GM12878 (cell line): Measurements from ENCODE around the gene CDC42BPA. TPM values are rescaled to one million over a fixed set of nuclear protein-coding genes. Genes with fewer than 3 reads are reported as not detected.
A peak's percentile ranks its signal among the peaks of the same experiment; 100 is the strongest.

Experiments used
- ATAC-seq: fragments of 200-7000 bp; cut with Tn5 transposase; 3 replicates; pipeline ENCODE4 v1.9.1; 2020; ENCODE audit warnings: mild to moderate bottlenecking, moderate library complexity
- BruUV-seq: library from RNA; stranded (reverse); fragments of 400-500 nt; replicated peaks from 2 replicates; lab custom pipeline; 2021; lab: Mats Ljungman, UMichigan
- CTCF ChIA-PET: fragments of 300-600 bp; sonication (Branson Sonifier 250); formaldehyde crosslinking; extraction: SDS; loops from one replicate; lab custom pipeline; 2021; ENCODE audit warnings: inconsistent platforms; lab: Yijun Ruan, JAX
- POLR2A ChIA-PET: fragments of 350-600 bp; formaldehyde crosslinking; extraction: SDS; loops from one replicate; lab custom pipeline; 2021; ENCODE audit warnings: inconsistent platforms; lab: Charles Lee
- RAD21 ChIA-PET: fragments of 300-600 bp; sonication (Branson Sonifier 250); formaldehyde crosslinking; loops from one replicate; lab custom pipeline; 2023; ENCODE audit warnings: antibody characterized with exemption; ENCODE audit not compliant: unreplicated experiment; lab: Charles Lee
- SMC1A ChIA-PET: fragments of 300-600 bp; sonication (Branson Sonifier 250); formaldehyde crosslinking; loops from one replicate; lab custom pipeline; 2023; ENCODE audit not compliant: unreplicated experiment, uncharacterized antibody; lab: Charles Lee
- DNase-seq: peaks from one replicate; pipeline ENCODE4 v3.0.0-alpha.2; 2011; ENCODE audit warnings: low read depth, low spot score
- FAIRE-seq: peaks from 3 replicates; lab custom pipeline; 2011; peaks lifted over from hg19 to GRCh38; lab: Jason Lieb, UNC
- H2AFZ ChIP-seq: 2 replicates; pipeline ENCODE4 v1.6.0; 2011; ENCODE audit warnings: low read depth, low read length, control low read depth; ENCODE audit not compliant: control insufficient read depth
- H3K27ac ChIP-seq: 2 replicates; pipeline ENCODE4 v1.5.1; 2011; ENCODE audit warnings: control low read depth; ENCODE audit not compliant: control insufficient read depth, insufficient read depth
- H3K27me3 ChIP-seq, 2 experiments: replicated peaks in 1 of 2; 2 replicates each; pipeline versions ENCODE4 v1.6.0 to v1.6.1; 2011; ENCODE audit warnings: low read length in 1 of 2; ENCODE audit not compliant: control insufficient read depth in 2 of 2, insufficient read depth in 2 of 2
- H3K36me3 ChIP-seq, 2 experiments: 2 replicates each; pipeline ENCODE4 v1.5.1; 2011; ENCODE audit warnings: low read length in 1 of 2; ENCODE audit not compliant: control insufficient read depth in 2 of 2, insufficient read depth in 2 of 2
- H3K4me1 ChIP-seq: 2 replicates; pipeline ENCODE4 v1.6.1; 2011; ENCODE audit warnings: mild to moderate bottlenecking, low read length, moderate library complexity, mixed read lengths; ENCODE audit not compliant: control insufficient read depth, insufficient read depth
- H3K4me2 ChIP-seq: 2 replicates; pipeline ENCODE4 v1.6.0; 2011; ENCODE audit warnings: control low read depth; ENCODE audit not compliant: control insufficient read depth, insufficient read depth
- H3K4me3 ChIP-seq: fragments of 200-600 bp; sonication (generic); 2 replicates; pipeline ENCODE4 v1.5.1; 2016
- H3K79me2 ChIP-seq: 2 replicates; pipeline ENCODE4 v1.6.0; 2011; ENCODE audit warnings: low read length; ENCODE audit not compliant: control insufficient read depth, insufficient read depth
- H3K9ac ChIP-seq: 2 replicates; pipeline ENCODE4 v1.8.0; 2011; ENCODE audit warnings: low read length, control low read depth, mixed read lengths; ENCODE audit not compliant: control insufficient read depth, insufficient read depth
- H3K9me3 ChIP-seq: replicated peaks from 3 replicates; pipeline ENCODE4 v1.5.1; 2011; ENCODE audit warnings: mild to moderate bottlenecking, low read length; ENCODE audit not compliant: control insufficient read depth, insufficient read depth
- H4K20me1 ChIP-seq: 2 replicates; pipeline ENCODE4 v1.6.0; 2011; ENCODE audit not compliant: control insufficient read depth, insufficient read depth
- CEBPZ ChIP-seq: fragments of 150-350 bp; IDR thresholded peaks from 2 replicates; pipeline ENCODE4 v1.6.1; 2016; ENCODE audit warnings: low read depth, low read length
- CTCF ChIP-seq, 3 experiments: IDR thresholded peaks in 2 of 3; conservative IDR thresholded peaks in 1 of 3; 2 replicates each; pipeline ENCODE4 v1.5.1; 2011; ENCODE audit warnings: low read depth in 3 of 3, low read length in 3 of 3, mild to moderate bottlenecking in 3 of 3, control low read depth in 2 of 3, moderate library complexity in 2 of 3, inconsistent platforms in 1 of 3, mixed read lengths in 1 of 3; ENCODE audit not compliant: control insufficient read depth in 2 of 3, insufficient read depth in 1 of 3; ENCODE audit errors: extremely low read depth in 1 of 3
- HDGF ChIP-seq: fragments of 450-650 bp; IDR thresholded peaks from 2 replicates; pipeline ENCODE4 v1.6.1; 2016; ENCODE audit warnings: antibody characterized with exemption
- IKZF1 ChIP-seq: fragments of 450-650 bp; conservative IDR thresholded peaks from 2 replicates; pipeline ENCODE4 v1.6.1; 2017; ENCODE audit warnings: antibody characterized with exemption, mild to moderate bottlenecking
- JUND ChIP-seq: IDR thresholded peaks from 2 replicates; pipeline ENCODE4 v1.6.1; 2012; ENCODE audit warnings: low read depth, mild to moderate bottlenecking, low read length, improper control_type of control experiment, moderate library complexity
- PML ChIP-seq: IDR thresholded peaks from 2 replicates; pipeline ENCODE4 v1.6.1; 2012; ENCODE audit warnings: low read length, inconsistent platforms
- RBBP5 ChIP-seq: fragments of 200-600 bp; sonication (generic); conservative IDR thresholded peaks from 2 replicates; pipeline ENCODE4 v1.6.1; 2016
- SMAD1 ChIP-seq: fragments of 450-650 bp; IDR thresholded peaks from 2 replicates; pipeline ENCODE4 v1.6.1; 2018; ENCODE audit warnings: mild to moderate bottlenecking, low read depth; ENCODE audit not compliant: partially characterized antibody
- USF1 ChIP-seq: IDR thresholded peaks from 2 replicates; pipeline ENCODE4 v1.6.1; 2011; ENCODE audit warnings: borderline replicate concordance, low read depth, mild to moderate bottlenecking, moderate library complexity, mixed read lengths, low read length; ENCODE audit not compliant: insufficient read depth; ENCODE audit errors: extremely low read length
- ZBED1 ChIP-seq: IDR thresholded peaks from 2 replicates; pipeline ENCODE4 v1.6.1; 2016; ENCODE audit warnings: borderline replicate concordance
- ZBTB11 ChIP-seq: fragments of 450-650 bp; formaldehyde crosslinking; IDR thresholded peaks from 2 replicates; pipeline ENCODE4 v1.5.0; 2022; ENCODE audit warnings: mild to moderate bottlenecking, missing genetic modification characterization
- ZNF207 ChIP-seq: fragments of 450-650 bp; IDR thresholded peaks from 2 replicates; pipeline ENCODE4 v1.6.1; 2014; ENCODE audit warnings: antibody characterized with exemption, mild to moderate bottlenecking, borderline replicate concordance
- WGBS: methylation state at CpG from one replicate; pipeline ENCODE4 v1.1.6; 2016; ENCODE audit warnings: low lambda C conversion rate; ENCODE audit not compliant: insufficient replicate concordance, insufficient coverage; ENCODE audit errors: missing lambda C conversion rate; 5-methylcytosine and 5-hydroxymethylcytosine counted together
- in situ Hi-C: fragments of 300-500 bp; cut with MboI; formaldehyde crosslinking; loops from 9 replicates; pipeline ENCODE4 v1.14.3; 2018; ENCODE audit warnings: mixed read lengths
- intact Hi-C: fragments of 100-400 bp; cut with micrococcal nuclease; formaldehyde crosslinking; loops from one replicate; pipeline ENCODE4 v1.14.2; 2022; ENCODE audit not compliant: unreplicated experiment
- polyA plus RNA-seq, 11 experiments: library from polyadenylated mRNA; depleted of rRNA in 4 of 11; unstranded in 6 of 11; stranded (reverse) in 5 of 11; fragments of >200 nt; fragmentation: Nextera tagmentation in 4 of 11; fragmentation: Illumina TruSeq in 1 of 11; extraction: Ambion mirVana in 4 of 11; extraction: Trizol in 1 of 11; gene quantifications; 1 replicate in 1 of 11; 2 replicates in 10 of 11; pipeline versions ENCODE4 v1.2.1 to v1.2.3, GENCODE V29; 2011 to 2016; ENCODE audit warnings: inconsistent platforms in 2 of 11, missing spikeins in 2 of 11, low read depth in 1 of 11
- total RNA-seq, 4 experiments: library from RNA; depleted of rRNA in 3 of 4; stranded (reverse); fragments of >200 nt in 3 of 4; fragmentation: Illumina TruSeq in 1 of 4; extraction: Trizol in 1 of 4; gene quantifications; 2 replicates each; pipeline versions ENCODE4 v1.2.1 to v1.2.3, GENCODE V29; 2013 to 2021

CDC42BPA gene
- total and polyA plus RNA-seq, 10 of the 15 experiments (the other 5 are each of a cell fraction or from before 2014, with no cell fraction given) = 0.02 to 0.52 (median 0.10) TPM

- TF ChIP-seq CEBPZ = no peak
- no peak for TF ChIP-seq ZBTB11
These were observed 366.8 kb downstream of the CDC42BPA start (continued) for GRCh38 chr1:226951286-226952117.

- ChIA-PET CTCF (interaction anchor here (0.8 kb wide), 1 partner anchor 10 kb away, joined by 3 read pairs; no protein-coding TSS in a partner anchor), SMC1A (no interaction called here), RAD21 (no interaction called here), POLR2A (no interaction called here)
- no peaks in the 10 kb centered on the region for H3K4me1 ChIP-seq
- in situ Hi-C loops = no loop called here
- no peaks in the 10 kb centered on the region for H3K27me3 ChIP-seq
- H3K27ac ChIP-seq = no peak overlapping the region
- no peak overlapping the region for H2AFZ ChIP-seq
- no peak overlapping the region for H3K4me2 ChIP-seq
- no peak overlapping the region for H3K4me3 ChIP-seq
- H4K20me1 ChIP-seq = no peaks in the 10 kb centered on the region
- FAIRE-seq = no peak
- no peaks in the 10 kb centered on the region for H3K36me3 ChIP-seq
- 56% methylated on average over 6 of the region's 6 CpGs for WGBS
- no peak for DNase-seq
- no TSS peak for BruUV-seq
- H3K79me2 ChIP-seq = no peaks in the 10 kb centered on the region
- H3K9me3 ChIP-seq = no peaks in the 10 kb centered on the region; the same call in 2 of the 3 replicates
- ATAC-seq = peak; percentile 79
- no peak overlapping the region for H3K9ac ChIP-seq
- intact Hi-C loops = no loop called here
- TF ChIP-seq ZBED1 (no peak), ZNF207 (no peak), SMAD1 (no peak), IKZF1 (no peak), CTCF (IDR thresholded peaks at IDR 0.05 in 2 of 3, conservative IDR thresholded peaks at IDR 0.05 in 1 of 3; ENCODE audit: control insufficient read depth in 2 of 3, extremely low read depth in 1 of 3, insufficient read depth in 1 of 3, low read depth in 3 of 3, low read length in 3 of 3) (no peak), HDGF (no peak), USF1 (no peak), PML (no peak), RBBP5 (no peak), JUND (no peak)
These were observed 367.4 kb downstream of the CDC42BPA start for GRCh38 chr1:226950871-226951270.
